ENCODE results near the gene C1orf74.
A peak's percentile ranks its signal among the peaks of the same experiment; 100 is the strongest.

C1orf74 gene

GRCh38 chr1:209769171-209769904 lies 15.0 kb downstream of the C1orf74 start:
- Histone ChIP-seq H3K4me1 (ENCODE audit: insufficient read depth, low read length, poor library complexity, severe bottlenecking) (peaks cover 38% of the 10 kb centered on the region), H3K9ac (ENCODE audit: low read depth, low read length, poor library complexity, severe bottlenecking) (peak overlapping the region; percentile 94), H3K4me3 (ENCODE audit: low read length, poor library complexity, severe bottlenecking) (peak overlapping the region; percentile 89), H3K36me3 (ENCODE audit: insufficient read depth, low read length) (peaks cover 7% of the 10 kb centered on the region; the same call in 1 of the 2 replicates), H3K9me2 (replicated peaks; ENCODE audit: low read depth, low read length) (no peaks in the 10 kb centered on the region), H3K4me2 (ENCODE audit: low read depth, low read length, poor library complexity, severe bottlenecking) (peak overlapping the region; percentile 99), H3K27me3 (ENCODE audit: insufficient read depth, low read length, poor library complexity, severe bottlenecking) (no peaks in the 10 kb centered on the region), H4K20me1 (ENCODE audit: insufficient read depth, low read length, poor library complexity, severe bottlenecking) (peaks cover 5% of the 10 kb centered on the region), H3K79me2 (ENCODE audit: insufficient read depth, low read length) (peaks cover 25% of the 10 kb centered on the region), H2AFZ (ENCODE audit: low read length) (no peak overlapping the region), H3K9me3 (ENCODE audit: insufficient read depth, low read depth, low read length) (no peaks in the 10 kb centered on the region), H3F3A (ENCODE audit: low read depth) (peaks cover 23% of the 10 kb centered on the region)
- TF ChIP-seq EZH2phosphoT487 (IDR thresholded peaks at IDR 0.05; ENCODE audit: borderline replicate concordance): no peak
- TF ChIP-seq CTCF (conservative IDR thresholded peaks at IDR 0.05; ENCODE audit: low read length): no peak

- Histone ChIP-seq H3K4me3 (ENCODE audit: low read length, poor library complexity, severe bottlenecking) (peak overlapping the region; percentile 89), H3K9ac (ENCODE audit: low read depth, low read length, poor library complexity, severe bottlenecking) (peak overlapping the region; percentile 94), H3K4me2 (ENCODE audit: low read depth, low read length, poor library complexity, severe bottlenecking) (peak overlapping the region; percentile 99)
These were observed 16.0 kb downstream of the C1orf74 start for GRCh38 chr1:209768354-209768774.

GRCh38 chr1:209767706-209768105 lies 16.7 kb downstream of the C1orf74 start:
- Histone ChIP-seq H3K4me1 (ENCODE audit: insufficient read depth, low read length, poor library complexity, severe bottlenecking) (peaks cover 38% of the 10 kb centered on the region), H3K4me2 (ENCODE audit: low read depth, low read length, poor library complexity, severe bottlenecking) (peak overlapping the region; percentile 99), H3K36me3 (ENCODE audit: insufficient read depth, low read length) (peaks cover 14% of the 10 kb centered on the region; the same call in 1 of the 2 replicates), H2AFZ (ENCODE audit: low read length) (no peak overlapping the region), H3K9me2 (replicated peaks; ENCODE audit: low read depth, low read length) (no peaks in the 10 kb centered on the region), H3K27me3 (ENCODE audit: insufficient read depth, low read length, poor library complexity, severe bottlenecking) (no peaks in the 10 kb centered on the region), H3K4me3 (ENCODE audit: low read length, poor library complexity, severe bottlenecking) (peak overlapping the region; percentile 89), H3K9ac (ENCODE audit: low read depth, low read length, poor library complexity, severe bottlenecking) (peak overlapping the region; percentile 94), H3F3A (ENCODE audit: low read depth) (peaks cover 23% of the 10 kb centered on the region), H3K9me3 (ENCODE audit: insufficient read depth, low read depth, low read length) (no peaks in the 10 kb centered on the region), H4K20me1 (ENCODE audit: insufficient read depth, low read length, poor library complexity, severe bottlenecking) (peaks cover 5% of the 10 kb centered on the region), H3K79me2 (ENCODE audit: insufficient read depth, low read length) (peaks cover 27% of the 10 kb centered on the region)
- TF ChIP-seq EZH2phosphoT487 (IDR thresholded peaks at IDR 0.05; ENCODE audit: borderline replicate concordance): no peak

More at GRCh38 chr1:209768354-209768774, 16.0 kb downstream of the C1orf74 start:
- no peak for TF ChIP-seq CTCF (conservative IDR thresholded peaks at IDR 0.05; ENCODE audit: low read length)
- no peak for TF ChIP-seq EZH2phosphoT487 (IDR thresholded peaks at IDR 0.05; ENCODE audit: borderline replicate concordance)
- Histone ChIP-seq H3K36me3 (ENCODE audit: insufficient read depth, low read length) (peaks cover 8% of the 10 kb centered on the region; the same call in 1 of the 2 replicates), H4K20me1 (ENCODE audit: insufficient read depth, low read length, poor library complexity, severe bottlenecking) (peaks cover 5% of the 10 kb centered on the region), H3K79me2 (ENCODE audit: insufficient read depth, low read length) (peaks cover 25% of the 10 kb centered on the region), H3K4me1 (ENCODE audit: insufficient read depth, low read length, poor library complexity, severe bottlenecking) (peaks cover 38% of the 10 kb centered on the region), H3K27me3 (ENCODE audit: insufficient read depth, low read length, poor library complexity, severe bottlenecking) (no peaks in the 10 kb centered on the region), H3K9me2 (replicated peaks; ENCODE audit: low read depth, low read length) (no peaks in the 10 kb centered on the region), H3K9me3 (ENCODE audit: insufficient read depth, low read depth, low read length) (no peaks in the 10 kb centered on the region), H2AFZ (ENCODE audit: low read length) (no peak overlapping the region), H3F3A (ENCODE audit: low read depth) (peaks cover 23% of the 10 kb centered on the region)

Data from Loucy (cell line).